Nephron (organoid): Measurements from ENCODE around the gene NCAM1.
A peak's percentile ranks its signal among the peaks of the same experiment; 100 is the strongest.
"Not testable (repeated sequence)": the region's sequence is repeated elsewhere in the genome, so short reads cannot be mapped to it uniquely, and the experiment has no call there.

Experiments used
- H3K27ac Mint-ChIP-seq, 3 experiments: 2 replicates each; pipeline ENCODE4 v1.8.0; 2020; ENCODE audit warnings: mixed read lengths in 3 of 3, mild to moderate bottlenecking in 2 of 3, moderate library complexity in 1 of 3
- H3K27me3 Mint-ChIP-seq: 2 replicates; pipeline ENCODE4 v1.8.0; 2021; ENCODE audit warnings: low read depth, mild to moderate bottlenecking, moderate library complexity, mixed read lengths
- H3K36me3 Mint-ChIP-seq: 2 replicates; pipeline ENCODE4 v1.8.0; 2020; ENCODE audit warnings: low read depth, mixed read lengths
- H3K4me1 Mint-ChIP-seq: 2 replicates; pipeline ENCODE4 v1.8.0; 2020; ENCODE audit warnings: mixed read lengths
- H3K4me3 Mint-ChIP-seq, 3 experiments: 2 replicates each; pipeline ENCODE4 v1.8.0; 2020; ENCODE audit warnings: mild to moderate bottlenecking in 3 of 3, mixed read lengths in 3 of 3, moderate library complexity in 2 of 3
- H3K9me3 Mint-ChIP-seq: 2 replicates; pipeline ENCODE4 v1.8.0; 2020; ENCODE audit warnings: mixed read lengths
- TF ChIP-seq, protein P1 (sequence below), 3 experiments: fragments of 200-600 bp; sonication (generic); IDR thresholded peaks; one replicate each; pipeline ENCODE4 v1.5.0; 2021; ENCODE audit warnings: antibody characterized with exemption in 3 of 3; ENCODE audit not compliant: unreplicated experiment in 3 of 3

Gene NCAM1

DNA sequence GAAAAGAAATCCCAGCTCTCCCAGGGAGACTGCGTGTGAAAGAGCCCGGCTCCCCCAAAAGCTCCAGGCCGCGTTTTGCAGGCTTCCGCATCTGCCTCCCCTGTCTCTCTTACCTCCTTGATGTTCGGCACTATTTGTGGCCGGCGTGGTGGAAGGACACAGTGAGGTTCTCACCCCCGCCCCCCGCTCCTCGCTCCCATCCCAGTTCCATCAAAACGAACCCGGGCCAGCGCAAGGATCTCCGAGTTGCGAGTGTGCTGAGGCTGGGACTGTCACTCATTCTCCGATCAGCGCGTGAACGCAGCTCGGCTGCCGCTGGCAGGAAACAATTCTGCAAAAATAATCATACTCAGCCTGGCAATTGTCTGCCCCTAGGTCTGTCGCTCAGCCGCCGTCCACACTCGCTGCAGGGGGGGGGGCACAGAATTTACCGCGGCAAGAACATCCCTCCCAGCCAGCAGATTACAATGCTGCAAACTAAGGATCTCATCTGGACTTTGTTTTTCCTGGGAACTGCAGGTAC is at the start of gene NCAM1:
Gene NCAM1 (plus strand): TSS at position 275 of the 523 bp plus-strand sequence.
- H3K27ac Mint-ChIP-seq, result peak within 1 kb of the TSS; percentile 90 to 96 (median 95)
- H3K36me3 Mint-ChIP-seq, result no peaks in the 10 kb centered on the region
- peaks cover 37% of the 10 kb centered on the region for H3K4me1 Mint-ChIP-seq
- peak within 1 kb of the TSS; percentile 91 to 99 (median 95) for H3K4me3 Mint-ChIP-seq
- peaks cover 16% of the 10 kb centered on the region for H3K27me3 Mint-ChIP-seq
- TF ChIP-seq, protein P1, sequence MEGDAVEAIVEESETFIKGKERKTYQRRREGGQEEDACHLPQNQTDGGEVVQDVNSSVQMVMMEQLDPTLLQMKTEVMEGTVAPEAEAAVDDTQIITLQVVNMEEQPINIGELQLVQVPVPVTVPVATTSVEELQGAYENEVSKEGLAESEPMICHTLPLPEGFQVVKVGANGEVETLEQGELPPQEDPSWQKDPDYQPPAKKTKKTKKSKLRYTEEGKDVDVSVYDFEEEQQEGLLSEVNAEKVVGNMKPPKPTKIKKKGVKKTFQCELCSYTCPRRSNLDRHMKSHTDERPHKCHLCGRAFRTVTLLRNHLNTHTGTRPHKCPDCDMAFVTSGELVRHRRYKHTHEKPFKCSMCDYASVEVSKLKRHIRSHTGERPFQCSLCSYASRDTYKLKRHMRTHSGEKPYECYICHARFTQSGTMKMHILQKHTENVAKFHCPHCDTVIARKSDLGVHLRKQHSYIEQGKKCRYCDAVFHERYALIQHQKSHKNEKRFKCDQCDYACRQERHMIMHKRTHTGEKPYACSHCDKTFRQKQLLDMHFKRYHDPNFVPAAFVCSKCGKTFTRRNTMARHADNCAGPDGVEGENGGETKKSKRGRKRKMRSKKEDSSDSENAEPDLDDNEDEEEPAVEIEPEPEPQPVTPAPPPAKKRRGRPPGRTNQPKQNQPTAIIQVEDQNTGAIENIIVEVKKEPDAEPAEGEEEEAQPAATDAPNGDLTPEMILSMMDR (IDR thresholded peaks at IDR 0.05; ENCODE audit: unreplicated experiment in 3 of 3), result no peak
- H3K9me3 Mint-ChIP-seq, result no peaks in the 10 kb centered on the region

- Mint-ChIP-seq H3K4me1 (peaks cover 5% of the 10 kb centered on the region), H3K36me3 (no peaks in the 10 kb centered on the region), H3K4me3 (no peak overlapping the region), H3K27ac (peak overlapping the region in 1 of 3 experiments; percentile 41), H3K27me3 (peaks cover 4% of the 10 kb centered on the region), H3K9me3 (peaks cover 5% of the 10 kb centered on the region)
- TF ChIP-seq, protein P1 (IDR thresholded peaks at IDR 0.05; ENCODE audit: unreplicated experiment in 3 of 3), result no peak
These were observed 38.6 kb upstream of the NCAM1 start for GRCh38 chr11:112922606-112923005.

- Mint-ChIP-seq H3K4me1 (peaks cover 26% of the 10 kb centered on the region), H3K27ac (peak overlapping the region in 1 of 3 experiments; percentile 36)
- H3K27me3 Mint-ChIP-seq, H3K9me3 Mint-ChIP-seq, H3K4me3 Mint-ChIP-seq, H3K36me3 Mint-ChIP-seq: not testable (repeated sequence)
These were observed 36.4 kb upstream of the NCAM1 start for GRCh38 chr11:112924836-112925235.

DNA sequence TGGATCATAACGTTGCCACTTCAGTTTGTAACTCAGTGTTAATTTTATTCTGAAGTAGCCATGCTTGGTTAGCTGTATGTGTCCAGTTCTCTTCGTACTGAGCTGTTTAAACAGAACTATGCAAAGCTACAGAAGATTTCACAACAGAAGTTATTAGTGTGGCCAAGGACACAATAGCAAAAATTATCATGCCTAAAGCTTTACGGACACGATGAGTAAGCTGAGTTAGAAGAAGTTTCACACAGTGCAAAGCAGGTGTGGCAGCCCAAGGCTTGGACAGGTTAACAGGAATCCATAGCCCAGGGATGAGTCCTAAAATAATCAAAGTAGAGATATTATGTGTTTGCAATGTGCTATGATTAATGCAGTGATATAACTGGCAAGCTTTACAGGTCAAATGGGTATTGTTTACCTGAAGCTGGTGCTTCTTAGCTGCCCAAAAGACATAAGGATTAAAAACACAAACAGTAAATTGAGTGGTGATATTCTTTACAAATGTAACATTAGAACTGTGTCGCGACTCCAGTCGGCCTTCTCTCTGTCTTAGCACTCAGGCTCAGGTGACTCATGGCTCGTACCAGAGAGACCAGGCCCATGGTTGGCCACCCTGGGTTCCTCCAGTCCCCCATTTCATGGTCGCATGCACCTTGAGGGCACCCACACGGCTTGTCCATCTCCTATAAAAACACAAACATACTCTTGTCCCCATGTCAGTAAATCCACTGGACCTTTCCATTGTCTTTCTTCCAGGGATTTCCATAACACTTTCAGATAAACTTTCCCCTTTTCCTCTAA is 35.5 kb upstream of the NCAM1 start:
- Mint-ChIP-seq H3K9me3 (no peaks in the 10 kb centered on the region), H3K27ac (peak overlapping the region in 1 of 3 experiments; percentile 11), H3K27me3 (peaks cover 4% of the 10 kb centered on the region), H3K4me3 (no peak overlapping the region), H3K36me3 (no peaks in the 10 kb centered on the region), H3K4me1 (peaks cover 29% of the 10 kb centered on the region)
- TF ChIP-seq, protein P1 (IDR thresholded peaks at IDR 0.05; ENCODE audit: unreplicated experiment in 3 of 3), result no peak

- H3K4me3 Mint-ChIP-seq, result no peak overlapping the region
- peaks cover 49% of the 10 kb centered on the region for H3K4me1 Mint-ChIP-seq
- H3K27ac Mint-ChIP-seq, result peak overlapping the region; percentile 68 to 80 (median 69)
- H3K27me3 Mint-ChIP-seq, result no peaks in the 10 kb centered on the region
- TF ChIP-seq, protein P1 (IDR thresholded peaks at IDR 0.05; ENCODE audit: unreplicated experiment in 3 of 3), result no peak
- H3K36me3 Mint-ChIP-seq, result no peaks in the 10 kb centered on the region
- no peaks in the 10 kb centered on the region for H3K9me3 Mint-ChIP-seq
These were observed 33.1 kb upstream of the NCAM1 start for GRCh38 chr11:112928136-112928535.

- H3K4me3 Mint-ChIP-seq, result no peak overlapping the region
- peaks cover 46% of the 10 kb centered on the region for H3K4me1 Mint-ChIP-seq
- no peaks in the 10 kb centered on the region for H3K36me3 Mint-ChIP-seq
- H3K9me3 Mint-ChIP-seq, result no peaks in the 10 kb centered on the region
- peak overlapping the region; percentile 5 to 80 (median 77) for H3K27ac Mint-ChIP-seq
- TF ChIP-seq, protein P1 (IDR thresholded peaks at IDR 0.05; ENCODE audit: unreplicated experiment in 3 of 3), result no peak
- H3K27me3 Mint-ChIP-seq, result peaks cover 10% of the 10 kb centered on the region
These were observed 31.8 kb upstream of the NCAM1 start for GRCh38 chr11:112929432-112929831.
